Stomach smooth muscle (tissue), 2 donors: ENCODE measurements around the gene RXFP3.

Experiments used
- H3K27ac ChIP-seq: one replicate; pipeline ENCODE4 v1.7.0; 2013; ENCODE audit warnings: mild to moderate bottlenecking, low read length, inconsistent platforms
- H3K27me3 ChIP-seq, 2 donors: one replicate each; pipeline ENCODE4 v1.7.0; 2013; ENCODE audit warnings: low read length in 2 of 2; ENCODE audit not compliant: insufficient read depth in 2 of 2, control insufficient read depth in 1 of 2
- H3K36me3 ChIP-seq, 2 donors: one replicate each; pipeline ENCODE4 v1.7.0; 2013; ENCODE audit warnings: low read length in 2 of 2; ENCODE audit not compliant: control insufficient read depth in 2 of 2, insufficient read depth in 2 of 2
- H3K4me1 ChIP-seq: one replicate; pipeline ENCODE4 v1.7.0; 2013; ENCODE audit warnings: low read length; ENCODE audit not compliant: control insufficient read depth, insufficient read depth
- H3K4me3 ChIP-seq, 2 donors: one replicate each; pipeline ENCODE4 v1.7.0; 2013; ENCODE audit warnings: low read length in 2 of 2
- H3K9ac ChIP-seq, 2 donors: one replicate each; pipeline ENCODE4 v1.7.0; 2013; ENCODE audit warnings: low read length in 2 of 2, mild to moderate bottlenecking in 1 of 2
- H3K9me3 ChIP-seq, 2 donors: one replicate each; pipeline ENCODE4 v1.7.0; 2013; ENCODE audit warnings: low read length in 2 of 2; ENCODE audit not compliant: control insufficient read depth in 2 of 2
- donor health status: healthy.
- donor health status: Pancreatic carcinoma.

The RXFP3 gene

GRCh38 chr5:33981408-33982162 lies 45.4 kb downstream of the RXFP3 start:
- Histone ChIP-seq H3K27ac (no peak overlapping the region), H3K4me1 (no peaks in the 10 kb centered on the region), H3K27me3 (no peaks in the 10 kb centered on the region), H3K9me3 (no peaks in the 10 kb centered on the region), H3K4me3 (no peak overlapping the region), H3K9ac (no peak overlapping the region), H3K36me3 (peaks cover under 1 to 4% of the 10 kb centered on the region in 2 donors)

GRCh38 chr5:33984178-33984577 lies 48.0 kb downstream of the RXFP3 start:
- Histone ChIP-seq H3K4me1 (no peaks in the 10 kb centered on the region), H3K9me3 (no peaks in the 10 kb centered on the region), H3K36me3 (peaks cover 17 to 19% of the 10 kb centered on the region in 2 donors), H3K27ac (no peak overlapping the region), H3K4me3 (no peak overlapping the region), H3K9ac (no peak overlapping the region), H3K27me3 (no peaks in the 10 kb centered on the region)

- Histone ChIP-seq H3K27me3 (no peaks in the 10 kb centered on the region), H3K9me3 (no peaks in the 10 kb centered on the region), H3K9ac (no peak within 1 kb of the TSS), H3K4me1 (no peaks in the 10 kb centered on the region), H3K36me3 (peaks cover 20 to 22% of the 10 kb centered on the region in 2 donors), H3K27ac (no peak within 1 kb of the TSS), H3K4me3 (no peak within 1 kb of the TSS)
These were observed 48.5 kb downstream of the RXFP3 start, which contains the start of gene SLC45A2 for GRCh38 chr5:33984671-33985124. TSS of gene SLC45A2 (minus strand) at chr5:33984693. CDS start at chr5:33984583, 110 bp downstream.

- H3K9me3 ChIP-seq, result no peaks in the 10 kb centered on the region
- no peaks in the 10 kb centered on the region for H3K4me1 ChIP-seq
- H3K27me3 ChIP-seq, result no peaks in the 10 kb centered on the region
- H3K4me3 ChIP-seq, result no peak overlapping the region
- H3K36me3 ChIP-seq, result peaks cover 20 to 22% of the 10 kb centered on the region in 2 donors
- no peak overlapping the region for H3K27ac ChIP-seq
- H3K9ac ChIP-seq, result no peak overlapping the region
These were observed 49.3 kb downstream of the RXFP3 start for GRCh38 chr5:33985447-33985846.
